OCI-LY7 (cell line): ENCODE data around the gene TECTA. TPM values are rescaled to one million over a fixed set of nuclear protein-coding genes. Genes with fewer than 3 reads are reported as not detected.

Experiments used
- BruUV-seq: library from RNA; stranded (reverse); fragments of 400-500 nt; replicated peaks from 2 replicates; lab custom pipeline; 2021; lab: Mats Ljungman, UMichigan
- CTCF ChIA-PET: fragments of 300-600 bp; sonication (Branson Sonifier 250); formaldehyde crosslinking; loops from one replicate; lab custom pipeline; 2022; ENCODE audit warnings: antibody characterized with exemption; ENCODE audit not compliant: unreplicated experiment; lab: Charles Lee
- POLR2A ChIA-PET: fragments of 300-600 bp; sonication (Branson Sonifier 250); formaldehyde crosslinking; loops from one replicate; lab custom pipeline; 2022; ENCODE audit warnings: antibody characterized with exemption; lab: Charles Lee
- DNase-seq: peaks from one replicate; pipeline ENCODE4 v3.0.0-alpha.2; 2015; ENCODE audit warnings: low spot score
- H2AFZ ChIP-seq: fragments of 200-600 bp; sonication (generic), shearing (Covaris generic); 2 replicates; pipeline ENCODE4 v1.6.1; 2014; ENCODE audit warnings: mild to moderate bottlenecking, antibody characterized with exemption, low read length, moderate library complexity
- H3K27ac ChIP-seq: fragments of 200-600 bp; sonication (generic); 2 replicates; pipeline ENCODE4 v1.5.1; 2014; ENCODE audit warnings: mixed run types, low read depth, mild to moderate bottlenecking, moderate library complexity, low read length, inconsistent platforms; ENCODE audit not compliant: poor library complexity, severe bottlenecking
- H3K36me3 ChIP-seq: fragments of 200-600 bp; sonication (generic); 2 replicates; pipeline ENCODE4 v1.6.1; 2014; ENCODE audit warnings: mild to moderate bottlenecking, antibody characterized with exemption, low read length, moderate library complexity, mixed read lengths; ENCODE audit not compliant: insufficient read depth
- H3K4me1 ChIP-seq: fragments of 200-600 bp; sonication (generic); 2 replicates; pipeline ENCODE4 v1.5.1; 2014; ENCODE audit warnings: mild to moderate bottlenecking, low read length; ENCODE audit not compliant: insufficient read depth, poor library complexity, severe bottlenecking
- H3K4me2 ChIP-seq: fragments of 200-600 bp; sonication (generic); 2 replicates; pipeline ENCODE4 v1.6.1; 2014; ENCODE audit warnings: mild to moderate bottlenecking, low read length
- H3K4me3 ChIP-seq: fragments of 200-600 bp; sonication (generic); 2 replicates; pipeline ENCODE4 v1.5.1; 2014; ENCODE audit warnings: mild to moderate bottlenecking, low read depth, low read length; ENCODE audit not compliant: poor library complexity, severe bottlenecking
- H3K79me2 ChIP-seq: fragments of 200-600 bp; sonication (generic); 2 replicates; pipeline ENCODE4 v1.6.1; 2016; ENCODE audit warnings: low read depth, mild to moderate bottlenecking, low read length, moderate library complexity, mixed read lengths; ENCODE audit not compliant: insufficient read depth
- H3K9me2 ChIP-seq: fragments of 200-600 bp; sonication (generic); 2 replicates; pipeline ENCODE4 v1.6.1; 2016; ENCODE audit warnings: mild to moderate bottlenecking, low read length, mixed read lengths; ENCODE audit not compliant: insufficient read depth
- H3K9me3 ChIP-seq: fragments of 200-600 bp; sonication (generic); 2 replicates; pipeline ENCODE4 v1.6.1; 2014; ENCODE audit warnings: mild to moderate bottlenecking, mixed run types, low read length, mixed read lengths
- H4K20me1 ChIP-seq: fragments of 200-600 bp; sonication (generic); 2 replicates; pipeline ENCODE4 v1.6.1; 2014; ENCODE audit warnings: mild to moderate bottlenecking, antibody characterized with exemption, low read length, moderate library complexity, mixed read lengths; ENCODE audit not compliant: insufficient read depth
- CTCF ChIP-seq: fragments of 200-600 bp; sonication (generic); conservative IDR thresholded peaks from 2 replicates; pipeline ENCODE4 v1.5.1; 2014; ENCODE audit warnings: mild to moderate bottlenecking, antibody characterized with exemption, low read length, moderate library complexity, mixed read lengths
- EZH2phosphoT487 ChIP-seq: fragments of 200-600 bp; sonication (generic); IDR thresholded peaks from 2 replicates; pipeline ENCODE4 v1.6.1; 2018; ENCODE audit warnings: low read depth, borderline replicate concordance, mild to moderate bottlenecking, mixed run types, antibody characterized with exemption, low read length, moderate library complexity, mixed read lengths
- intact Hi-C: fragments of 100-400 bp; cut with micrococcal nuclease; formaldehyde crosslinking; loops from one replicate; pipeline ENCODE4 v1.10.0; 2022; ENCODE audit not compliant: unreplicated experiment
- total RNA-seq, 2 experiments: library from RNA; depleted of rRNA in 1 of 2; stranded (reverse); fragments of >200 nt in 1 of 2; shearing (Covaris generic) in 1 of 2; gene quantifications; 2 replicates each; pipeline ENCODE4 v1.2.3, GENCODE V29; 2014 to 2022

Gene TECTA
- total RNA-seq, 2 experiments from 2014 or later: 0.32 to 0.48 TPM

- no TSS peak for BruUV-seq
- intact Hi-C loops: no loop called here
These were observed 4.6 kb downstream of the TECTA start for GRCh38 chr11:121105481-121106195.

GRCh38 chr11:121106812-121107211 lies 5.8 kb downstream of the TECTA start:
- Histone ChIP-seq H3K9me2 (no peaks in the 10 kb centered on the region), H3K36me3 (no peaks in the 10 kb centered on the region), H3K27ac (no peak overlapping the region), H2AFZ (no peak overlapping the region), H3K4me3 (no peak overlapping the region), H3K9me3 (no peaks in the 10 kb centered on the region), H3K4me2 (no peak overlapping the region), H3K79me2 (no peaks in the 10 kb centered on the region), H3K4me1 (no peaks in the 10 kb centered on the region), H4K20me1 (no peaks in the 10 kb centered on the region)
- POLR2A ChIA-PET: interaction anchor here (0.7 kb wide), 1 partner anchor 58 kb away, joined by 3 read pairs; no protein-coding TSS in a partner anchor
- DNase-seq: no peak
- no TSS peak for BruUV-seq
- intact Hi-C loops: no loop called here
- TF ChIP-seq EZH2phosphoT487 (no peak), CTCF (no peak)
- CTCF ChIA-PET: no interaction called here

More at GRCh38 chr11:121105481-121106195, 4.6 kb downstream of the TECTA start:
- Histone ChIP-seq H3K4me3 (no peak overlapping the region), H2AFZ (no peak overlapping the region), H3K4me1 (no peaks in the 10 kb centered on the region), H4K20me1 (no peaks in the 10 kb centered on the region), H3K9me2 (no peaks in the 10 kb centered on the region), H3K79me2 (no peaks in the 10 kb centered on the region), H3K36me3 (no peaks in the 10 kb centered on the region), H3K27ac (no peak overlapping the region), H3K4me2 (no peak overlapping the region), H3K9me3 (no peaks in the 10 kb centered on the region)
- ChIA-PET CTCF (no interaction called here), POLR2A (interaction anchor here (0.7 to 1.2 kb wide), 2 partner anchors 16 to 1912 kb away, joined by 3 read pairs; no protein-coding TSS in a partner anchor)
- TF ChIP-seq CTCF: no peak
- no peak for TF ChIP-seq EZH2phosphoT487
- no peak for DNase-seq

GRCh38 chr11:121108413-121108812 lies 7.4 kb downstream of the TECTA start:
- ChIA-PET POLR2A (no interaction called here), CTCF (no interaction called here)
- Histone ChIP-seq H3K27ac (no peak overlapping the region), H3K9me3 (no peaks in the 10 kb centered on the region), H3K9me2 (no peaks in the 10 kb centered on the region), H2AFZ (no peak overlapping the region), H3K4me2 (no peak overlapping the region), H4K20me1 (no peaks in the 10 kb centered on the region), H3K4me1 (no peaks in the 10 kb centered on the region), H3K4me3 (no peak overlapping the region), H3K79me2 (no peaks in the 10 kb centered on the region), H3K36me3 (no peaks in the 10 kb centered on the region)
- TF ChIP-seq CTCF (no peak), EZH2phosphoT487 (no peak)
- no peak for DNase-seq
- BruUV-seq: no TSS peak
- intact Hi-C loops: no loop called here
